Adipocyte (in vitro differentiated cells): Measurements from ENCODE around the gene COMMD1.
A peak's percentile ranks its signal among the peaks of the same experiment; 100 is the strongest.

Source experiments
- DNase-seq: peaks from one replicate; pipeline ENCODE4 v3.0.0-alpha.2; 2015; ENCODE audit warnings: low read depth
- H3K27me3 ChIP-seq: replicated peaks from 2 replicates; pipeline ENCODE4 v1.7.0; 2013; ENCODE audit warnings: mild to moderate bottlenecking, low read length, moderate library complexity; ENCODE audit not compliant: control insufficient read depth, insufficient read depth
- H3K36me3 ChIP-seq: 2 replicates; pipeline ENCODE4 v1.7.0; 2013; ENCODE audit warnings: low read length, mild to moderate bottlenecking, moderate library complexity; ENCODE audit not compliant: control insufficient read depth, insufficient read depth, severe bottlenecking
- H3K4me1 ChIP-seq: 2 replicates; pipeline ENCODE4 v1.7.0; 2013; ENCODE audit warnings: mild to moderate bottlenecking, low read length, moderate library complexity; ENCODE audit not compliant: control insufficient read depth, insufficient read depth
- H3K4me3 ChIP-seq: 2 replicates; pipeline ENCODE4 v1.7.0; 2013; ENCODE audit warnings: mild to moderate bottlenecking, low read length, moderate library complexity
- H3K9ac ChIP-seq: 2 replicates; pipeline ENCODE4 v1.7.0; 2013; ENCODE audit warnings: mild to moderate bottlenecking, low read length, moderate library complexity
- H3K9me3 ChIP-seq: 2 replicates; pipeline ENCODE4 v1.7.0; 2013; ENCODE audit warnings: mild to moderate bottlenecking, low read length, moderate library complexity; ENCODE audit not compliant: control insufficient read depth

COMMD1 gene

DNA sequence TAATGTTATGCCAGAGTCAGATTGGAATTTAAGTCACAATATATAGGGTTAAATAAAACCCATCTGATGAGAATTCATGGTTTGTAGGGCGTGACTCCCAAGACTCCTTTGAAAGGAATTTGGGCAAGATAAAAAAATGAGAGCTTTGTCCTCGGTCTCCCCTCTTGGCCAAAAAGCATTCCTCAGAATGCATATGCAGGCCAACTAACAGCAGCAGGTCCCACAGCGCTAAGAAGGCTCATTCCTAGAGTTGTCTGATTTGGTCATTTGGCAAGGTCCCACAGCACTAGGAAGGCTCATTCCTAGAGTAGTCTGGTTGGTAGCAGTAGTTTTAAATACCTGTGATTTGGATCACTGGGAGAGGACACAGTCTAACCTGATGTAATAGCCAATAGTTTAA lies 184.2 kb downstream of the COMMD1 start:
- peaks cover 4% of the 10 kb centered on the region for H3K4me1 ChIP-seq
- no peak overlapping the region for H3K4me3 ChIP-seq
- DNase-seq: no peak

GRCh38 chr2:62091471-62091870 lies 186.0 kb downstream of the COMMD1 start:
- Histone ChIP-seq H3K27me3 (no peaks in the 10 kb centered on the region), H3K4me3 (no peak overlapping the region), H3K9me3 (no peaks in the 10 kb centered on the region), H3K9ac (no peak overlapping the region), H3K36me3 (no peaks in the 10 kb centered on the region), H3K4me1 (peaks cover 4% of the 10 kb centered on the region)
- no peak for DNase-seq

More for the DNA sequence above, 184.2 kb downstream of the COMMD1 start:
- no peaks in the 10 kb centered on the region for H3K9me3 ChIP-seq
- H3K27me3 ChIP-seq: no peaks in the 10 kb centered on the region
- H3K36me3 ChIP-seq: no peaks in the 10 kb centered on the region
- H3K9ac ChIP-seq: no peak overlapping the region

DNA sequence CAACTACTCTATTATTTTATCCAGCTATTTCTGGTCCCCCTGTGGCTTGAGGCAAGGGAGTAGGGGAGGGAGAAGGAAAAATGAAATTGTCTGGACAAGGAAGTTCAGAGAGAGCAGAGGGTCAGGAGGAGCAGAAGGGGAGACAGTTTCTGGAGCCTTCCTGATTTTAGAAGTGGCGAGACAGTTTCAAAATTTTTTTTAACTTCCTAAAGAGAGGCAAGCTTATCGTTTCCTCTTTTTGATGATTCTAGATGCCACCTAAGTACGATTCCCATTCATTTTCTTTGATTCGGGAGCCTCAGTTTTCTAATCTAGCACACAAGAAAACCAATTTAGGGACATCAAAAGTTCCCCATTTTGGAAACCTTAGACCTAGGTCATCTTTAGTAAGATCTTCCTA lies 193.6 kb downstream of the COMMD1 start:
- Histone ChIP-seq H3K9me3 (no peaks in the 10 kb centered on the region), H3K27me3 (no peaks in the 10 kb centered on the region), H3K4me3 (no peak overlapping the region), H3K36me3 (no peaks in the 10 kb centered on the region), H3K4me1 (no peaks in the 10 kb centered on the region), H3K9ac (no peak overlapping the region)
- DNase-seq: no peak

GRCh38 chr2:62099523-62100175 lies 194.2 kb downstream of the COMMD1 start:
- Histone ChIP-seq H3K4me1 (no peaks in the 10 kb centered on the region), H3K9ac (no peak overlapping the region), H3K9me3 (no peaks in the 10 kb centered on the region), H3K27me3 (no peaks in the 10 kb centered on the region), H3K4me3 (no peak overlapping the region), H3K36me3 (no peaks in the 10 kb centered on the region)
- DNase-seq: no peak

DNA sequence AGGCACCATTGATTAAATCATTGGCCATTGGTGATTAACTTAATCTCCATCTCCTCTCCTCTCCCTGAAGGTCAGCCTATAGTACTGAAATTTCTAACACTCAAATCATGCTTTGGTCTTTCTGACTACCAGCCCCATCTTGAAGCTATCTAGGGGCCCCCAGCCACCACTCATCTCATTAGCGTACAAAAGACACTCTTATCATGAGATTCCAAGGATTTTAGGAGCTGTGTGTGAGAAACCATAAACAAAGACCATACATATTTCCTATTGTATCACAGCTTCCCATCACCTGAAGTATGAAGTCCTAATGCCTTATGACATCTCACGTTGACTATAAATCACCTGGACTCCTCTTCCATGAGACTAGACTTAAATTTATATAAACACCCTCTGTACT lies 196.4 kb downstream of the COMMD1 start:
- H3K27me3 ChIP-seq: no peaks in the 10 kb centered on the region
- H3K9me3 ChIP-seq: no peaks in the 10 kb centered on the region
- no peak for DNase-seq
- no peaks in the 10 kb centered on the region for H3K4me1 ChIP-seq
- H3K36me3 ChIP-seq: no peaks in the 10 kb centered on the region
- H3K9ac ChIP-seq: no peak overlapping the region
- no peak overlapping the region for H3K4me3 ChIP-seq

- H3K9me3 ChIP-seq: no peaks in the 10 kb centered on the region
- H3K4me1 ChIP-seq: no peaks in the 10 kb centered on the region
- no peaks in the 10 kb centered on the region for H3K27me3 ChIP-seq
- DNase-seq: no peak
- no peaks in the 10 kb centered on the region for H3K36me3 ChIP-seq
- no peak overlapping the region for H3K4me3 ChIP-seq
- no peak overlapping the region for H3K9ac ChIP-seq
These were observed 197.0 kb downstream of the COMMD1 start for GRCh38 chr2:62102402-62102920.

GRCh38 chr2:62109554-62109953 lies 204.1 kb downstream of the COMMD1 start:
- Histone ChIP-seq H3K4me3 (no peak overlapping the region), H3K4me1 (peaks cover 10% of the 10 kb centered on the region), H3K27me3 (no peaks in the 10 kb centered on the region), H3K9me3 (no peaks in the 10 kb centered on the region), H3K9ac (no peak overlapping the region), H3K36me3 (no peaks in the 10 kb centered on the region)
- no peak for DNase-seq

- Histone ChIP-seq H3K36me3 (no peaks in the 10 kb centered on the region), H3K9ac (no peak overlapping the region), H3K27me3 (no peaks in the 10 kb centered on the region), H3K4me3 (no peak overlapping the region), H3K4me1 (peaks cover 10% of the 10 kb centered on the region), H3K9me3 (no peaks in the 10 kb centered on the region)
- DNase-seq: no peak
These were observed 205.0 kb downstream of the COMMD1 start for GRCh38 chr2:62110415-62111025.

- peak; percentile 40 for DNase-seq
- Histone ChIP-seq H3K4me1 (peaks cover 10% of the 10 kb centered on the region), H3K27me3 (no peaks in the 10 kb centered on the region), H3K36me3 (no peaks in the 10 kb centered on the region), H3K9ac (peak overlapping the region; percentile 8), H3K4me3 (no peak overlapping the region), H3K9me3 (no peaks in the 10 kb centered on the region)
These were observed 206.7 kb downstream of the COMMD1 start for GRCh38 chr2:62112179-62112578.

- H3K4me1 ChIP-seq: peaks cover 10% of the 10 kb centered on the region
- no peaks in the 10 kb centered on the region for H3K36me3 ChIP-seq
- no peaks in the 10 kb centered on the region for H3K27me3 ChIP-seq
- no peaks in the 10 kb centered on the region for H3K9me3 ChIP-seq
- no peak overlapping the region for H3K9ac ChIP-seq
- no peak overlapping the region for H3K4me3 ChIP-seq
- DNase-seq: no peak
These were observed 209.1 kb downstream of the COMMD1 start for GRCh38 chr2:62114564-62114963.

DNA sequence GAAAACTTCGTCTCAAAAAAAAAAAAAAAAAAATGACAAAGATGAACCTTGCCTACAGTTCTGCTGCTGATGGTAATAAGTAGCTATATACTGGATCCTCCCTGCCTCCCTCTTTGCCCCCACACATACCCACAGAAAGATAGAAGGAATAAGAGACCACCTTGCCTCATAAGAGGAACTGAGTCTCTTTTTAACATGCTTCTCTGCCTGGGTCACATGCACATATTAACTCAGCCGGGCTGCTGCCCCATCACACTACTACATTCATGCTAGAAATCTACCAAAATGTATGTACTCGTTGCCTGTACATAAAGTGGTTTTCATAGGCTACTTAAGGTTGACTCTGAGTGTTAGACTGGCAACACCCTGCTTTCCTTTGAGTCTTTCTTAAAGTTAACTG lies 211.5 kb downstream of the COMMD1 start:
- no peak overlapping the region for H3K4me3 ChIP-seq
- H3K9me3 ChIP-seq: no peaks in the 10 kb centered on the region
- H3K36me3 ChIP-seq: no peaks in the 10 kb centered on the region
- no peak for DNase-seq
- no peaks in the 10 kb centered on the region for H3K27me3 ChIP-seq
- H3K9ac ChIP-seq: no peak overlapping the region
- peaks cover 6% of the 10 kb centered on the region for H3K4me1 ChIP-seq
